PC-9 (cell line): ENCODE results near the gene TNC. TPM values are rescaled to one million over a fixed set of nuclear protein-coding genes. Genes with fewer than 3 reads are reported as not detected.

Experiments used
- BruUV-seq: library from RNA; stranded (reverse); fragments of 400-500 nt; replicated peaks from 2 replicates; lab custom pipeline; 2021; lab: Mats Ljungman, UMichigan
- CTCF ChIA-PET: fragments of 300-600 bp; sonication (Branson Sonifier 250); formaldehyde crosslinking; loops from one replicate; lab custom pipeline; 2022; ENCODE audit warnings: antibody characterized with exemption; lab: Charles Lee
- POLR2A ChIA-PET: fragments of 300-600 bp; sonication (Branson Sonifier 250); formaldehyde crosslinking; loops from one replicate; lab custom pipeline; 2022; ENCODE audit warnings: antibody characterized with exemption; ENCODE audit not compliant: unreplicated experiment; lab: Charles Lee
- DNase-seq, 2 experiments: peaks; one replicate each; pipeline versions ENCODE4 v3.0.0 to v3.0.0-alpha.2; 2015 to 2022; ENCODE audit warnings: mixed read lengths in 1 of 2
- H2AFZ ChIP-seq: fragments of 200-600 bp; sonication (generic); 2 replicates; pipeline ENCODE4 v1.8.1; 2017; ENCODE audit warnings: antibody characterized with exemption
- H3F3A ChIP-seq: fragments of 200-600 bp; sonication (generic); 2 replicates; pipeline ENCODE4 v1.8.1; 2017; ENCODE audit warnings: antibody characterized with exemption, mild to moderate bottlenecking, low read depth; ENCODE audit not compliant: insufficient read depth
- H3K27ac ChIP-seq: fragments of 200-600 bp; sonication (generic); 2 replicates; pipeline ENCODE4 v1.6.1; 2016; ENCODE audit warnings: mixed run types
- H3K27me3 ChIP-seq: fragments of 200-600 bp; sonication (generic); 2 replicates; pipeline ENCODE4 v1.6.1; 2016; ENCODE audit warnings: low read depth, mixed run types; ENCODE audit not compliant: insufficient read depth
- H3K36me3 ChIP-seq: fragments of 200-600 bp; sonication (generic); 2 replicates; pipeline ENCODE4 v1.6.1; 2016; ENCODE audit warnings: low read depth, mixed run types
- H3K4me1 ChIP-seq: fragments of 200-600 bp; sonication (generic); replicated peaks from 2 replicates; pipeline ENCODE4 v1.6.1; 2016; ENCODE audit warnings: mixed run types; ENCODE audit not compliant: insufficient read depth
- H3K4me2 ChIP-seq: fragments of 200-600 bp; sonication (generic); 2 replicates; pipeline ENCODE4 v1.6.1; 2017; ENCODE audit warnings: mixed run types
- H3K4me3 ChIP-seq: fragments of 200-600 bp; sonication (generic); 2 replicates; pipeline ENCODE4 v1.6.1; 2016; ENCODE audit warnings: mixed run types
- H3K79me2 ChIP-seq: fragments of 200-600 bp; sonication (generic); 2 replicates; pipeline ENCODE4 v1.6.1; 2017; ENCODE audit warnings: low read depth, mixed run types
- H3K9me2 ChIP-seq: fragments of 200-600 bp; sonication (generic); 2 replicates; pipeline ENCODE4 v1.8.1; 2017; ENCODE audit warnings: mild to moderate bottlenecking; ENCODE audit not compliant: insufficient read depth
- H3K9me3 ChIP-seq: fragments of 200-600 bp; sonication (generic); 2 replicates; pipeline ENCODE4 v1.8.1; 2016; ENCODE audit warnings: low read depth; ENCODE audit not compliant: insufficient read depth
- H4K20me1 ChIP-seq: fragments of 200-600 bp; sonication (generic); 2 replicates; pipeline ENCODE4 v1.8.1; 2017; ENCODE audit not compliant: insufficient read depth
- CTCF ChIP-seq: fragments of 200-600 bp; sonication (generic); conservative IDR thresholded peaks from 2 replicates; pipeline ENCODE4 v1.6.1; 2017; ENCODE audit warnings: mixed run types, antibody characterized with exemption, mild to moderate bottlenecking, moderate library complexity
- EZH2 ChIP-seq: fragments of 200-600 bp; sonication (generic); IDR thresholded peaks from 2 replicates; pipeline ENCODE4 v1.8.0; 2017; ENCODE audit warnings: antibody characterized with exemption, low read depth
- intact Hi-C: fragments of 100-400 bp; cut with micrococcal nuclease; formaldehyde crosslinking; loops from one replicate; pipeline ENCODE4 v1.10.0; 2022; ENCODE audit not compliant: unreplicated experiment
- total RNA-seq: library from RNA; stranded (reverse); gene quantifications from 2 replicates; pipeline ENCODE4 v1.2.3, GENCODE V29; 2021

Gene TNC
- total RNA-seq, 1 experiment from 2014 or later, result 1.1 TPM

GRCh38 chr9:115069302-115069701 is 48.7 kb downstream of the TNC start:
- H3K79me2 ChIP-seq, result no peaks in the 10 kb centered on the region
- POLR2A ChIA-PET, result no interaction called here
- BruUV-seq, result no TSS peak

GRCh38 chr9:115068031-115068430 is 49.9 kb downstream of the TNC start:
- ChIA-PET POLR2A (no interaction called here), CTCF (no interaction called here)
- no TSS peak for BruUV-seq
- Histone ChIP-seq H3F3A (no peaks in the 10 kb centered on the region), H3K27ac (no peak overlapping the region), H2AFZ (no peak overlapping the region), H3K4me1 (0 out of 2 replicates have a peak, but pooled peaks cover 5% of the 10 kb centered on the region), H4K20me1 (no peaks in the 10 kb centered on the region), H3K9me2 (no peaks in the 10 kb centered on the region), H3K4me2 (no peak overlapping the region), H3K36me3 (no peaks in the 10 kb centered on the region), H3K79me2 (no peaks in the 10 kb centered on the region), H3K27me3 (no peaks in the 10 kb centered on the region), H3K4me3 (no peak overlapping the region), H3K9me3 (no peaks in the 10 kb centered on the region)
- intact Hi-C loops, result no loop called here
- DNase-seq, result no peak
- TF ChIP-seq CTCF (no peak), EZH2 (no peak)

More at GRCh38 chr9:115069302-115069701, 48.7 kb downstream of the TNC start:
- Histone ChIP-seq H3K27me3 (no peaks in the 10 kb centered on the region), H3K9me3 (no peaks in the 10 kb centered on the region), H2AFZ (no peak overlapping the region), H3K4me1 (no peaks in the 10 kb centered on the region), H3K36me3 (no peaks in the 10 kb centered on the region), H3F3A (no peaks in the 10 kb centered on the region), H4K20me1 (no peaks in the 10 kb centered on the region), H3K9me2 (no peaks in the 10 kb centered on the region), H3K27ac (no peak overlapping the region), H3K4me2 (no peak overlapping the region), H3K4me3 (no peak overlapping the region)
- CTCF ChIA-PET, result no interaction called here
- intact Hi-C loops, result no loop called here
- DNase-seq, result no peak
- TF ChIP-seq CTCF (no peak), EZH2 (no peak)

- H3K9me2 ChIP-seq, result no peaks in the 10 kb centered on the region
- H3K27me3 ChIP-seq, result no peaks in the 10 kb centered on the region
- no peaks in the 10 kb centered on the region for H3K36me3 ChIP-seq
- H3K79me2 ChIP-seq, result no peaks in the 10 kb centered on the region
- H3K4me1 ChIP-seq, result peaks cover 16% of the 10 kb centered on the region
- H4K20me1 ChIP-seq, result no peaks in the 10 kb centered on the region
- DNase-seq, result no peak
- BruUV-seq, result no TSS peak
- intact Hi-C loops, result no loop called here
- TF ChIP-seq CTCF, result no peak
- TF ChIP-seq EZH2, result no peak
- H3K27ac ChIP-seq, result no peak overlapping the region
- ChIA-PET CTCF (no interaction called here), POLR2A (no interaction called here)
- H3K4me3 ChIP-seq, result no peak overlapping the region
- no peak overlapping the region for H3K4me2 ChIP-seq
- no peak overlapping the region for H2AFZ ChIP-seq
- no peaks in the 10 kb centered on the region for H3K9me3 ChIP-seq
- H3F3A ChIP-seq, result no peaks in the 10 kb centered on the region
Measured at GRCh38 chr9:115063058-115063845, 54.7 kb downstream of the TNC start.
